A549 treated with AZD9567 at 1 μM for 4 hours (cell line): ENCODE measurements around the gene SIRT3. TPM values are rescaled to one million over a fixed set of nuclear protein-coding genes. Genes with fewer than 3 reads are reported as not detected.

Source experiments
- total RNA-seq: library from RNA; stranded (reverse); fragments of 200-300 nt; extraction: Qiagen RNA extraction; gene quantifications from 5 replicates; pipeline ENCODE4 v1.2.3, GENCODE V29; 2022; ENCODE audit not compliant: insufficient read depth

SIRT3 gene
- 19.5 to 22.8 TPM (median 21.8 TPM) in 5 replicates for total RNA-seq

DNA sequence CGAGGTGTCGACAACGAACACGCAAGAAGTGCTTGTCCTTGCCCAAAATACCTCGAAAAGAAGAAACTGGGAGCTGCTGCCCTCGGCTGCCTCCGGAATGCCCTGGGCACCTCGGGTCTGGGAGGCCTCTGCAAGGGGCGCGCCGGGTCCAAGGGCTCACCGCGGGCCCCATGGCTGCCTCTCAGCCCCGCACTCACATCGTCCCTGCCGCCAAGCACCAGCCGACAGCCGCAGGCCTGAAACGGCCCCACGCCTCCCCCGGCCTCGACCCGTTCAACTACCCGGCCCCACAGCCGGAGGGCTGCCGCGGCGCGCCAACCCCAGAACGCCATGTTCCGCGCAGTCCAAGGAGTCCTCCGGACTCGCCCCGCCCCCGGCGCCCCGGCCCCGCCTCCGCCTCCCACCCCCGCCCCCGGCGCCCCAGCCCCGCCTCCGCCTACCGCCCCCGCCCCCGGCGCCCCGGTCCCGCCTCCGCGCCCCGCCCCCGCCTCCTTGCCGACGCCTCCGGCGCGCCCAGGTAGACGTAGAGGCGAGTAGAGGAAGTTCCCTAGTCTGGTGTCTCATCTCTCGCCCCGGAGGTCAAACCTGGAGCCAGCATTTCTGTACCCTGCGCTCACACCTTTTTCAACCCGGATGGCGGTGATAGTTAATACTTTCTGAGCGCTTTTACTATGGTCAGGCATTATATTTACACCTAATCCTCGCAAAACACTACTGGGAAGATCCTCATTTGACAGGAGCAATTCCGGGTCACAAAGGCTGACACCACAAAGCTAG lies at the start of gene SIRT3:
SIRT3 (minus strand) TSS at position 346 of the 777 bp plus-strand sequence; CDS start at position 332, 14 bp downstream.

DNA sequence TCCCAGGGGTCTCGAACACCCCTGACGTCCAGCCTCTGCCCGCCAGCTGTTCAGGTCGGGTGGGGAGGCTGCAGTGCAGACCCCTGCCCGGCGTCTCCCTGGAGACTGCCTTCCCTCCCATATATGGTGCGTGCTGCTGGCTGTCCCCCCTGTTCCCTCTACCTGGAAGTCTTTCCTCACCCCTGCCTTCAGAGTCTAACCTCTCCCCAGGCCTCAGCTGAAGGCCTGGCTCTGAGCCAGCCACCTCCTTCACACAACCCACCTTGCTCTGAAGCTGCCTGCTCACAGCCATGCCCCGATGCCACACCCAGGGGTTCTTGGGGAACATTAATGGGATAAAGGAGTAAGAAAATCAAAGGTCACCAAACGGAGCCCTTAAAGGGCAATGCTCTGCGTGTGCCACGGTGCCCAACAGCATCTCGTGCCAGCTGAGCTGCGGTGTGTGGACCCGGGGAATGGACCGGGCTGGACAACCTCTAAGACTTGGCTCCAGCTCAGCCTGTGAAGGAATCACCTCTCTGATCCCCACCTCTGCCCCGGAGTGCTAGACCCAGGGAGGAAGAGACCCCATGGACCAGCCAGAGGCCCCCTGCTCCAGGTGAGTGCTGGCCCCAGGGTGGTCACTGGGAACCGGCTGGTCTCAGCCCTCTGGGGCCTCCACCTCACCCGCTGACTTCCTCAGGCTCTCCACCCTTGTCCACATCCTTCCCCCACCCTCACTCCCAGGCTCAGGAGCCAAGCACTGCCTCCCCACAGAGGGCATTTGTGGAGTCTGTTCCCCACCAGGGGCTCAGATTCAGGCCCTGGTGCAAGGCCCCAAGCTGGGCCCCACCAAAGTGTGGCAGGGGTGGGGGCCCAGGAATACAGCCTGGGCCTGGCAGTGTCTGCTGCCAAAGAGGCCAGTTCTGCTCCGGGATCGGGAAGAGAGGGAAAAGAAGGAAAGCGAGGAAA lies 42.1 kb upstream of the SIRT3 start, which contains the start of gene NLRP6:
NLRP6 (plus strand) TSS at position 407 of the 951 bp plus-strand sequence; CDS start at position 570, 163 bp downstream.

DNA sequence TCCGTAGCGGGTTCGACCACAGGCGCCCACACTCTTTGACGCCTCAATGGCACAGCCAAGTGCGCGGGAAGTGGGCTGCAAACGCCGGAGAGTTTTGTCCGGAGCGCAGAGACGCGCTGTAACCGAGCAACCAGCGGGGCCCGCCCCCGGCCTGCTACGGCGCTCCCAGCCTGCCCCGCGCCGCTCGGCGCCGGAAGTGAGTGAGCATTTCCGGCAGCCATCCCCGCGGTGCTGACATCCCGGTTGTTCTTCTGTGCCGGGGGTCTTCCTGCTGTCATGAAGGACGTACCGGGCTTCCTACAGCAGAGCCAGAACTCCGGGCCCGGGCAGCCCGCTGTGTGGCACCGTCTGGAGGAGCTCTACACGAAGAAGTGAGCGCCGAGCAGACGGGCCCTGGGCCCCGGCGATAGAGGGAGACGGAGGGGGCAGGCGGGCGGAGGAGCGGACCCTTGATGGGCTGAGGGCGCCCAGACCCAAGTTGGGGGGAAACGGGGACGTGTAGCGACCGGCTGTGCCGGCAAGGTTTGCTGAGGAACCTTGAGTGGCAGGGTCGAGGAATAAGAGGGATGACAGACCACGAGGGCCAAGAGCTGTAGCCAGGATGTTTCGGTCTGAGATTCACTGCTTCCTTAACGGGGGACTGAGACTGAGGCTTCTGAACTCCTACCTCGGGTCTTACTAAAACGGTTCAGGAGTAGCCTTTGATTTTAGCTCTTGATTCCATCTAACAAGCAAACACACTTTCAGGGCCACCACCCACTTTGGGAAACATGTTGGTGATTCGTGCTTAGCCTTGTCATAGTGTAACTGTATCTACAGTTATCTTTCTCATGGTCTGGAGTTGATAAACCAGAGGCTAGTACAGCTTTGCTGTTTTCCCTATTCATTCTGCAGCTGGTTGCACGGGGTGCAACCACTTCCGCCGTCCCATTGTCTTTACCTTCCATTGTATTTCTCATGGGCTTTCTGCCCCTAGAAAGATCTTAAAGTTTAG lies 929 bp upstream of the SIRT3 start, which contains the start of gene PSMD13:
PSMD13 (plus strand) TSS at position 203 of the 994 bp plus-strand sequence; CDS start at position 277, 74 bp downstream.

DNA sequence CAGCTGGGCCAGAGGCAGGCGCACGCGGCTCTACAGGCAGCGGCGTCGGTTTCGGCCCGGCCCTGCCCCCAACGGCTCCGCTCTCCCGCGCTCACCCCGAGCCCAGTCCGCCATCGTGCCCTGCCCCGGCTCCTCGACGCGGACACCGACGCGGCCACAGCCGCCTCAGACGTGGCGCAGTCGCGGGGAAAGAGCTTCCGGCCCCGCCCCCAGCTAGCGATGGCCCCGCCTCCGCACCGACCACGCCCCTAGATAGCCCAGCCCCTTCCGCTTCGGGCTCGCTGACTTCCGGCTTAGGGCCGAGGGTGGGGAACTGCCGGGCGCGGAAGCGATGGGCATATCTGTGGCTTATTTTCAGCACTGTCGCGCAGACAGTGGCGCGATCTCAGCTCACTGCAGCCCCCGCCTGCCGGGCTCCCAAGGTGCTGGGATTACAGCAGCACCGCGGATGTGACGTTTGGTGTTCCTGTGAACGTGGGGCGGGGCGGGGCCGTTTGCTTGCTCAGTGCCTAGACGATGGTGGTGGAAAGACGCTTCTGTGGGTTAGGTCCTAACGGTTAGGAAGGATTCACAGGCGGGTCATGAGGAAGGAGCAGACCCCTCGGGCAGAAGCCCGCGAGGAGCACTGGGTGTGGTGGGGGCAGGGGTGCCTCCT lies 28.8 kb downstream of the SIRT3 start, which contains the start of the genes BET1L and RIC8A:
BET1L (minus strand) TSS at position 192 of the 655 bp plus-strand sequence; CDS start at position 114, 78 bp downstream.
RIC8A (plus strand) TSS at position 501 of the 655 bp plus-strand sequence. CDS start 1,147 bp downstream, outside the sequence.

DNA sequence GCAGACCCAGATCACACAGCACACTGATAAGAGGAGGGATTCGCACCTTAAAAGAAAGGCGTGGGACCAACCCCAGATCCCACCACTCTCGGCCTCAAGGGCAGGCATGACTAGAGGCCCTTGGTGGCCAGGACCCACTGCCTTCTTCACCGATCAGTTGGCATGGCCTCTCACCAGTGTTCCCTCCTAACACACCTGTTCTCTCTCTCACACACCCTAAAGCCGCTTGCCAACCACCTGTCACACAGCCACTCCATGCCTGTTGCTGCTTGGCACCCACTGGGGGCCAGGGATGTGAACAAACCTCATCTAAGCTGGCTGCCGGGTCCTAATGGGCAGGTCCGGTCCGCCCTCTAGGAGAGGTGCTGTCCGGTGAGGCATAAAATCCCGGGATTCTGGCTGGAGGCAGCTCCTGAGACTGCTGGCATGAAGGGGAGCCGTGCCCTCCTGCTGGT lies 43.4 kb downstream of the SIRT3 start, which contains the start of gene SCGB1C1:
SCGB1C1 (plus strand) TSS at position 405 of the 455 bp plus-strand sequence; CDS start at position 427, 22 bp downstream.

Other genes starting within 250 kb of the SIRT3 start
- gene SCGB1C1, start 43.3 kb downstream of the SIRT3 start, total RNA-seq, result not detected in 5 replicates
- 41.9 to 51.9 TPM (median 49.4 TPM) in 5 replicates for gene BET1L, start 28.9 kb downstream of the SIRT3 start, total RNA-seq
- 116 to 124 TPM (median 119 TPM) in 5 replicates for gene RIC8A, start 28.6 kb downstream of the SIRT3 start, total RNA-seq
- gene PSMD13, start 634 bp upstream of the SIRT3 start, total RNA-seq, result 159 to 219 TPM (median 173 TPM) in 5 replicates
- not detected in 5 replicates for gene NLRP6, start 42.1 kb upstream of the SIRT3 start, total RNA-seq
- gene PGGHG, start 52.8 kb upstream of the SIRT3 start, total RNA-seq, result 4.7 to 14.4 TPM (median 13.1 TPM) in 5 replicates
- not detected in 5 replicates for gene IFITM5, start 63.2 kb upstream of the SIRT3 start, total RNA-seq
- gene IFITM2, start 71.5 kb upstream of the SIRT3 start, total RNA-seq, result 44.1 to 65.8 TPM (median 59.9 TPM) in 5 replicates
- 0.21 to 0.61 TPM (median 0.40 TPM) in 4 of 5 replicates, not detected in the other for gene IFITM1, start 77.7 kb upstream of the SIRT3 start, total RNA-seq
- 25.9 to 31.4 TPM (median 29.6 TPM) in 5 replicates for gene IFITM3, start 84.5 kb upstream of the SIRT3 start, total RNA-seq
- gene B4GALNT4, start 133.2 kb upstream of the SIRT3 start, total RNA-seq, result 3.5 to 19.5 TPM (median 16.4 TPM) in 5 replicates
- 23.1 to 36.9 TPM (median 34.3 TPM) in 5 replicates for gene PKP3, start 157.9 kb upstream of the SIRT3 start, total RNA-seq
- gene SIGIRR, start 178.7 kb upstream of the SIRT3 start, total RNA-seq, result 56.8 to 95.7 TPM (median 89.6 TPM) in 5 replicates
- 0.84 to 1.3 TPM (median 0.85 TPM) in 4 of 5 replicates, not detected in the other for gene ANO9, start 205.7 kb upstream of the SIRT3 start, total RNA-seq
- 43.9 to 53.0 TPM (median 47.6 TPM) in 5 replicates for gene PTDSS2, start 213.9 kb upstream of the SIRT3 start, total RNA-seq